RWPE1 (cell line): Measurements from ENCODE around the gene LEP.

ENCODE experiments used
- CTCF ChIA-PET: fragments of 350-600 bp; sonication (Branson Sonifier 250); formaldehyde crosslinking; extraction: SDS; loops from one replicate; lab custom pipeline; 2021; lab: Yijun Ruan, JAX
- POLR2A ChIA-PET: fragments of 400-600 bp; formaldehyde crosslinking; extraction: SDS; loops from one replicate; lab custom pipeline; 2020; ENCODE audit warnings: antibody characterized with exemption; ENCODE audit not compliant: low non-redundant PET; lab: Yijun Ruan, JAX
- DNase-seq: peaks from one replicate; pipeline ENCODE4 v3.0.0; 2012; ENCODE audit warnings: low spot score
- H3K27ac ChIP-seq: fragments of 450-650 bp; 2 replicates; pipeline ENCODE4 v1.5.1; 2017
- CTCF ChIP-seq: fragments of 450-650 bp; conservative IDR thresholded peaks from 2 replicates; pipeline ENCODE4 v1.5.1; 2017; ENCODE audit warnings: low read depth, mild to moderate bottlenecking

Gene LEP

GRCh38 chr7:128243273-128243672 lies 2.2 kb downstream of the LEP start:
- ChIA-PET CTCF (no interaction called here), POLR2A (no interaction called here)
- no peak for TF ChIP-seq CTCF
- DNase-seq: no peak
- no peak overlapping the region for H3K27ac ChIP-seq

DNA sequence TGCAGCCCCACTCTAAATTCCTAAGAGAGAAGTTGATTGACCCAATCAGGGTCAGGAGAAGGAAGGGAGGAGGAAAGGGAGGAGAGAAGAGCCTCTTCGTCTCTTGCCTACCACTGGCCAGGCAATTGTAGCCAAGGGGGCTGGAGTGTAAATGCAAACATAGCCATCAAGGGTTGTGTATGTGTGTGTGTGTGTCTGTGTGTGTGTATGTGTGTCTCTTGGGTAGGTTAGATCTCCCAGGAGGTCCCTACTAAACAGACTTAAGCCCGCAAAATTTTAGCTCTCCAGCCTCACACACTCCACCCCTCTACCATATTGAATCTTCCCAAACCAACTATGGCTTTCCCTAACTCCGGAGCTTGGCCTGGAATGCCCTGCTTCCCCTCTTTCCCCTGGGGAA lies 3.8 kb downstream of the LEP start:
- H3K27ac ChIP-seq: no peak overlapping the region
- ChIA-PET POLR2A (no interaction called here), CTCF (no interaction called here)
- DNase-seq: no peak
- TF ChIP-seq CTCF: no peak

DNA sequence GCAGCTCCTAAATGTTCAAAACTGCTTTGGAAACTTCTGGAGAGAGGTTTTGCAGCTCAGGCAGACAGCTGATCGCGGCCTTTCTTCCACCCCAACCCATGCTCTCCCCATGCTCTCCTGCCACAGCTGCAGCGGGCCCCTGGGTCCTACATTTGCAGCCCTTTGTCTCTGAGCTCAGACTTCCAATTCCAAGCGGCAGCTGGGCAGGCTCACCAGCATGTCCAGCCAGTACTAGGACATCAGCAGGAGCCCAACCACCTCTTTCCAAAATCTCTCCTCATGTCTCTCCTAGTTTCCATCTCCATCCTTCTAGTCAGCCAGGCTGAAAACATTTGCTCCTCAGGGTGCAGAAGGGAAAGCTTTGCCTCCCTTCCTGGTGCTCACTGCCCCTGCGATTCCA lies 6.0 kb downstream of the LEP start:
- TF ChIP-seq CTCF: no peak
- no peak for DNase-seq
- CTCF ChIA-PET: interaction anchor here (0.6 kb wide), 1 partner anchor 228 kb away, joined by 3 read pairs; no protein-coding TSS in a partner anchor
- no peak overlapping the region for H3K27ac ChIP-seq
- POLR2A ChIA-PET: no interaction called here

DNA sequence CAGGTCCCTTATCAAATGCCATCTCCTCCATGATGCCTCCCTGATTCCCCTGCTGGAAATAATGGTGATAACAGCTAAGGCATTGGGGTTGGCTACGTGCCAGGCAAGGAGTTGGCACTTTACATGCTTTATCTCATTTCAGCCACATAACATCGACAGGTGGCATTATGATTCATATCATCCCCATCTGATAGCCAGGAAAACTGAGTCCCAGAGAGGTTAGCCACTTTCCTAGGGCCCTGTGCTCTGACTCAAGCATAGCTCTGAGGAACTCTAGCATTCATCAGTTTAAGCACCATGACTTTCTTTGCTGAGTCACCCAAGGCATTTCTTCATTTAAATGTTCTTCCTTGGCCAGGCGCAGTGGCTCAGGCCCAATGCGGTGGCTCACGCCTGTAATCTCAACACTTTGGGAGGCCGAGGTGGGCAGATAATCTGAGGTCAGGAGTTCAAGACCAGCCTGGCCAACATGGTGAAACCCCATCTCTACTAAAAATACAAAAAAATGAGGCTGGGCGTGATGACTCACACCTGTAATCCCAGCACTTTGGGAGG lies 6.6 kb downstream of the LEP start:
- no peak for TF ChIP-seq CTCF
- ChIA-PET POLR2A (no interaction called here), CTCF (interaction anchor here (0.6 kb wide), 1 partner anchor 228 kb away, joined by 3 read pairs; no protein-coding TSS in a partner anchor)
- DNase-seq: no peak
- no peak overlapping the region for H3K27ac ChIP-seq

DNA sequence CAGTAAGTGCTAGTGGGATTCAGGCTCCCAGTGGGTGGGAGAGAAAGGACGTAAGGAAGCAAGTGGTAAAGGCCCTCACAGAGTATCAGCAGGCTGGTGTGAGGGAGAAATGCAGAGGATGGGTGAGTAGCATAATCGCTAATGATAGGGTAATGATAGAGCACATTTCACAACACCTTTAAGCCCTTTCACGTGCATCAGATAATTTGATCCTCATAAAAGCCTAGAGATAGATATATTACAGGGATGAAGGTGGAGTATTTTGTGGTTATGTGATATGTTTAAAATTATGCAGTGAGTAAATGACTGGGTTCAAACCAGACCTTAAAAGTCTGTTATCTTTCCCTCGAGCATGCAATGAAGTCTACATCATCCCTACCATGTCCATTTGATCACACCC lies 10.3 kb downstream of the LEP start:
- no peak overlapping the region for H3K27ac ChIP-seq
- no peak for TF ChIP-seq CTCF
- CTCF ChIA-PET: no interaction called here
- POLR2A ChIA-PET: no interaction called here
- no peak for DNase-seq

DNA sequence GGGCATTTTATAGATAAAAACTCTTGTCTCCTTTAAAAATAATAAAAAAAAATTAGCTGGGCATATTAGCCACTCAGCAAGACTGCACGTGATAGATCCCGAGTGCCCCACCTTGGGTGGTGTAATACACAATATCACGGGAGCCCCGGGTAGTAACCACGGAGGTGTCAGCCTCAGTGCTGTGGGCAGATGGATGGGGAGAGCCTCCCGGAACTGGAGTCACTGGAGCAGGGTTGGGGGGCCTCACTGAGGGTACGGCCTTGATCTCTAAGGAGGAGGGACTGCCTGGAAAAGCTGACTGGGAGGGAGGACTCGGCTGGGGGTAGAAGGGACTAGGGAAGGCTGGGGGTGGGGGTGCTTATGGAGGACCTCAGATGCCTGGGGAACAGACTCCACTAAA lies 12.6 kb downstream of the LEP start:
- TF ChIP-seq CTCF: no peak
- H3K27ac ChIP-seq: no peak overlapping the region
- ChIA-PET POLR2A (no interaction called here), CTCF (no interaction called here)
- no peak for DNase-seq

GRCh38 chr7:128254470-128254869 lies 13.4 kb downstream of the LEP start:
- ChIA-PET POLR2A (no interaction called here), CTCF (no interaction called here)
- TF ChIP-seq CTCF: no peak
- no peak overlapping the region for H3K27ac ChIP-seq
- no peak for DNase-seq
